Inflammatory macrophage (primary cell): ENCODE data around the gene ESAM.

Experiments used
- DNase-seq, 2 donors: peaks; one replicate each; pipeline ENCODE4 v3.0.0-alpha.2; 2020 to 2022

The ESAM gene

GRCh38 chr11:124729571-124729970 is 32.5 kb downstream of the ESAM start:
- peak in 1 of 2 donors; percentile 54 for DNase-seq

- no peak for DNase-seq
These were observed 34.0 kb downstream of the ESAM start for GRCh38 chr11:124728134-124728533.

GRCh38 chr11:124727474-124727873 is 34.6 kb downstream of the ESAM start:
- no peak for DNase-seq

- peak; percentile 20 for DNase-seq
These were observed 36.4 kb downstream of the ESAM start for GRCh38 chr11:124725719-124726105.

GRCh38 chr11:124724979-124725718 is 36.9 kb downstream of the ESAM start:
- DNase-seq = no peak

- no peak for DNase-seq
These were observed 39.9 kb downstream of the ESAM start for GRCh38 chr11:124722176-124722575.

- no peak for DNase-seq
These were observed 42.6 kb downstream of the ESAM start for GRCh38 chr11:124719534-124719933.

- DNase-seq = no peak
These were observed 43.3 kb downstream of the ESAM start for GRCh38 chr11:124718801-124719200.

- DNase-seq = no peak
These were observed 44.1 kb downstream of the ESAM start for GRCh38 chr11:124717786-124718651.

- no peak for DNase-seq
These were observed 44.7 kb downstream of the ESAM start for GRCh38 chr11:124717421-124717785.

GRCh38 chr11:124716591-124716990 is 45.5 kb downstream of the ESAM start:
- DNase-seq = no peak

- DNase-seq = no peak
These were observed 49.7 kb downstream of the ESAM start for GRCh38 chr11:124712392-124712791.

- DNase-seq = no peak
These were observed 54.3 kb downstream of the ESAM start for GRCh38 chr11:124707829-124708228.
